ENCODE measurements around the gene GMIP.
A peak's percentile ranks its signal among the peaks of the same experiment; 100 is the strongest.
"Not testable (repeated sequence)": the region's sequence is repeated elsewhere in the genome, so short reads cannot be mapped to it uniquely, and the experiment has no call there.

Gene GMIP

GRCh38 chr19:19610376-19611202 is 32.9 kb downstream of the GMIP start:
- no peak for DNase-seq

DNA sequence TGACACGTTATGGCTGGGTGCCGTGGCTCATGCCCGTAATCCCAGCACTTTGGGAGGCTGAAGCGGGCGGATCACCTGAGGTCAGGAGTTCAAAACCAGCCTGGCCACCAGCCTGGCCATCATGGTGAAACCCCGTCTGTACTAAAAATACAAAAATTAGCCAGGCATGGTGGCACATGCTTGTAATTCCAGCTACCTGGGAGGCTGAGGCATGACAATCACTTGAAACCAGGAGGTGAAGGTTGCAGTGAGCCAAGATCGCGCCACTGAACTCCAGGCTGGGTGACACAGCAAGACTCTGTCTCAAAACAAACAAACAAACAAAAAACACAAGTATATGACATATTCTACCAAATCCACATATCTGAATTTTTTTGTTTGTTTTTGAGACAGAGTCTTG is 36.8 kb downstream of the GMIP start:
- not testable (repeated sequence) for DNase-seq

- no peak for DNase-seq
These were observed 37.4 kb downstream of the GMIP start for GRCh38 chr19:19606021-19606420.

- no peak for DNase-seq
These were observed 40.6 kb downstream of the GMIP start for GRCh38 chr19:19602713-19603324.

GRCh38 chr19:19602136-19602712 is 41.2 kb downstream of the GMIP start:
- no peak for DNase-seq

- no peak for DNase-seq
These were observed 42.6 kb downstream of the GMIP start for GRCh38 chr19:19600793-19601330.

DNA sequence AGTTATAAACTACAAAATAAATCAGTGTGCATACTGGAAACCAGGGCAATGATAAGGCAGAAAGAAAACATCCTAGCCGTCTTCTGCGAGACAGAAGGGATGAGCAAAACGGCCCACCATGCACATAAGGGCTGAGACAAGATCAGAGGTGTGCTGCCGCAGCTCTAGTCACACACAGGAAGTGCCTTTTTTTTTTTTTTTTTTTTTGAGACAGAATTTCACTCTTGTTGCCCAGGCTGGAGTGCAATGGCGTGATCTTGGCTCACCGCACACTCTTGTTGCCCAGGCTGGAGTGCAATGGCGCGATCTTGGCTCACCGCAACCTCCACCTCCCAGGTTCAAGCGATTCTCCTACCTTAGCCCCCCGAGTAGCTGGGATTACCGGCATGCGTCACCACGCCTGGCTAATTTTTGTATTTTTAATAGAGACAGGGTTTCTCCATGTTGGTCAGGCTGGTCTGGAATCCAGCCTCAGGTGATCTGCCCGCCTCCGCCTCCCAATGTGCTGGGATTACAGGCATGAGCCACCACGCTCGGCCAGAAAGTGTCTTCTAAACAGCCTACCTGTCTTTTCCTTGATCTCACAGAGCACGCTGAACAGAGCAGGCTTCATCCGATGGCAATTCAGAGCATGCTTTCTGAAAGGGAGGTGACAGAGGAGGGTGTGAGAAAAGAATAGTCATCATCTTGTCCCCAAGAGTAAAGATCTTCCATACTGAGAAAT is 44.6 kb downstream of the GMIP start:
- not testable (repeated sequence) for DNase-seq

- DNase-seq: no peak
These were observed 45.6 kb downstream of the GMIP start for GRCh38 chr19:19597809-19598306.

- no peak for DNase-seq
These were observed 48.2 kb downstream of the GMIP start for GRCh38 chr19:19595171-19595701.

DNA sequence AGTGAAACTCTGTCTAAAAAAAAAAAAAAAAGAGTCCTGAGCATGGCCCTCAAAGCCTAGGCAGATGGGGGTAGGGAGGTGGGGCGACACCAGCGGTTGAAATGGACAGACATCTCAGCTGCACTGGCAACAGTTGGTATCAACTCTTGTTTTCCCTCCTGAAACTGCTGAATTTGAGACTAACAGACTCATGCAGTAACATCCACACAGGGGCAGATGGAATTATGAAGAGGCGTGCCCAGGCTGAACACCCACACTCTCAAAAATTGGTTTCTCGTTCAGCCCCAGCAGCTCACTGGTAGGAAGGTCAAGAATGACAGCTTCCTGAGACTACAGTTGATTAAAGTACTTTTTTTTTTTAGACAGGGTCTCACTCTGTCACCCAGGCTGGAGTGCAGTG is 49.1 kb downstream of the GMIP start:
- no peak for DNase-seq

DNA sequence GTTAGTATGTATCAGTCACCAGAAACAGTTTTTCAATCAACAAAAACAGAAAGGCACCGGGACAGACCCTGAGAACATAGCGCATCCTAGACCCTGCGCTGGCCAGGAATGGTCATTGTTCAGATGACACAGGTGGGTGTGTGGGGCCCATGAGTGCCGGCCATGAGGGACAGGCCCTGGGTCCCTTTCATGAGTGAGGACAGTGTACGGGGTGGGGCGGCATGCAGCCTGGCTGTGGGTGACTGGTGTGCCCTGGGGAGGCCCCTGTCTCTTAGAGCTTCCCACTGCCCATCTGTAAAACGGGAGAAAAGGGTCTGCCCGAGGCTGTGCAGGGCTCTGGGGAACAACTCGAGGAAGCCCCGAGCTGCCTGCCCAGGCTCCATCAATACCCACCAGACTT is 50.8 kb downstream of the GMIP start:
- DNase-seq: no peak

DNA sequence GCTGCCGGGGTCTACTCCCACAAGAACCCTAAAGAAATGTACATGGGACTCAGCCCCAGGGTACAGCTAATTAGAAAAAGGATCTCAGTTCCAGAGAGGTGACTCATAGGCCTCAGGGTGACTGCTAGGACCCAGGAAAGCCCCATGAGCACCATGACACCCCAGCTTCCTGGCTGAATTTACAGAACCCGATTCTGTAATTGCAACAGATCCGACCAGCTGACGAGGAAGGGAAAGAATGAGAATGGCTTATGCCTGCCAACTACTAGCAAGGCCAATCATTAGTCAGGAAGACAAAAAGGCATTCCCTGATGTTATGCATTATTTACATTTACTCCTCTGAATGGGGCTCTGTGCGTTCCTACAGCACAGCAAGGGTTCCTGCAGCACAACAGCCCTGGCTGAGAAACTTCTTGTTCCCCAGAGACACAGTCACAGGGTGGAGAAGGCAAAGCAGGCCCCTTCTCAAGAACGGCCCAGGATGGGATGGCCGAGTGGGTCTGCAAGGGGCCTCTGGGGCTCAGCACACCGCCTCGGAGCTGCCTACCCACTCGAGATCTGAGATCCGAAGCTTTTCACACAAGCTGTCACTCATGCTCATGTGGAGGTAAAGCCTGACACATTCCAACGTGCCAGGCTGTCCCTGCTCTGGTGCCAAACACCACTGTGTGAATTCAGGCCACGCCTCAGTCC is 52.2 kb downstream of the GMIP start:
- DNase-seq: peak in 4 of 56 donors; percentile 1 to 14 (median 4)

DNA sequence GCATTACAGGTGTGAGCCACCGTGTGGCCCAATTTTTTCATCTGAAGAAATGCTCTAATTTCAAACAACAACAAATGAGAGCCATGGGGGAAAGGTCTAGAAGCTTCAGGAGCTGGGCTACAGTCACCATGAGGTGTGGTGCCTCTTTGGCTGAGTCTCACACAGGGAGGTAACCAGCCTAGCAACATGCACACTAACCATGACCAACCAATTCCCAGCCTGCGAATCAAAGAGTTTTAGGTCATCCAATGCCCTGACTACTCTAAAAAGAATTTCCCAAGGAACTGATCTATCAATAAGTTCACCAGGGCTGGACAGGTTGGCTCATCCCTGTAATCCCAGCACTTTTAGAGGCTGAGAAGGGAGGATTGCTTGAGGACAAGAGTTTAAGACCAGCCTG is 54.9 kb downstream of the GMIP start:
- DNase-seq: no peak

DNA sequence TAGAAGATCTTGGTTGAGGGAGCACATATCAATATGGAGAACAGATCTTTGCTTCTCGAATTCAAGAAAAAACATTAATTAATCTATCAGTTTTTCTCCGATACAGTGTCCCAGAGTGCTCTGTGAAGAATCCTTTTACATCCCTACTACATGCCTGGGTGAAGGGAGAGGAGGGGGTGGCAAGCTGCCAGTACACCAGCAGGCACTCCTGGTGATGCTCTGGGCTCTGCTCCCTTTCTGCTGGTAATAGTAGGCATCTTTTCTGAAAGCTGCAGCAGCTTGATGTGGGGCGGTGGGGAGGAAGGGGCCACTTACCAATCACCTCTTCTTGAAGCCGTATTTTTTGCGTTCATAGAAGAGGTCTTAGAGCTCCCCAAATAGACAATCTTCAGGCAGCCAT is 55.7 kb downstream of the GMIP start:
- peak in 7 of 56 donors; percentile 1 to 19 (median 11) for DNase-seq

- no peak for DNase-seq
These were observed 59.1 kb downstream of the GMIP start for GRCh38 chr19:19584356-19584755.

- no peak for DNase-seq
These were observed 61.0 kb downstream of the GMIP start for GRCh38 chr19:19582471-19582870.

DNA sequence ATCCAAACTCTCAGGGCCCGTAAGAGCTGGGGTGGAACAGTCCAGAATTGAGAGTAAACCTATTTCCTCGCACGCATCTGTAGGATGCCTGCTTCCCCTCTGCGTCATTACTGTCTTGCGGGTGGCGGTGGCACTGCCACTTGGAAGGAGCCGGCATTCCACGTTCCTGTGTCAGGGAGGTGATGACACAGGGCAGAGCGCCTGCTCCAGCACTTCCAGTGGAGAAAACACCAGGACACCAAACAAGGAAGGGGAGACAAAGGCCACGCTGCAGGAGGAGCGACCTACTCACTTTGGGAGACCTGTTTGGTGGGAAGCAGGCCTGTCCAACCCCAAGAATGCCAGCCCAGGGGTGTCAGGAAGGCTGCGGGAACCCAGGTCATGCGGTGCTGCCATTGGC is 62.1 kb downstream of the GMIP start:
- no peak for DNase-seq

- DNase-seq: no peak
These were observed 63.0 kb downstream of the GMIP start for GRCh38 chr19:19580418-19580817.

GRCh38 chr19:19579533-19580361 is 63.7 kb downstream of the GMIP start:
- DNase-seq: no peak
